ENCODE results near the gene DDX54. TPM values are rescaled to one million over a fixed set of nuclear protein-coding genes. Genes with fewer than 3 reads are reported as not detected.

Gene DDX54
- total RNA-seq, 1 experiment from 2014 or later = 151 TPM

DNA sequence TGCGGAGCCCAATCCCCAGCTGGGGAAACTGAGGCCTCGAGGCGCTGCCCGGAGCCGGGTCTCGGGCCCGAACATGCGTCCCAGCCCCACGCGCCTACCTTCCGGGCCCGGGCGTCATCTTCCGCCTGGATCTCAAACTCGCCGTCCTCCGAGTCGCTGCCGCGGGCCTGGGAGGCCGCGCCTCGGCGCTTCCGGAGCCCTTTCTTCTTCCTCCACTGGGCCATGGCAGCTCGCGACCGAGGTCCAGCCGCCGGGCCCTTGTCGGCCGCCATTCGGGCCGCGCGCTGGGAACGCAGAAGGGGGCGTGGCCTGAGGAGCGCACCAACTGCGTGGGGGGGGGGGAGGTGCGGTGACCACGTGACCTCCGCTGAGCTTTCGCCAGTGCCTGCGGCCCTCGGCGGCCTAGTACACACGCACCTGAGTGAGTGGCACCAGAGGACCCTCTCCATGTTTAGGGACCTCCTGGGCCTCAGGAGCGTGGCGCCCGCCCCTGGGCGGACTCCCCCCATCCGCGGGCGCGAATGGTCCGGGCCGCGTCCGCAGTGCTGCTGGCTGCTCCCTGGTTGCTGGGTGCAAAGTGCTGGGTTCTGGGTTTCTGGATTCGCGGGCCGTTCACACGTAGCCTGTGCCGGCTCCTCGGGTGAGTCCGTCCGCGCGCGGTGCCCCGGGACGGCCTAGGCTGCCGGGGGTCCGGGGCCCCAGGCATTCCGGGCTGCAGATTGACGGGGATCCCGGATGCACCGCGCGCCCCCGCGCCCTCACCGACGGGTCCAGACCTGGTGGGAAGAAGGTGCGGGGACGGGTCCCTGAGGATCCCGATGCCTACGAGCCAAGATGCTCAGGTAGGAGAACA lies at the start of gene DDX54, which contains the start of gene RITA1 (continued):
- no peak for TF ChIP-seq NR1H2 (CRISPR knock-in tag; IDR thresholded peaks at IDR 0.05)
- no peak for TF ChIP-seq FOXJ3 (CRISPR knock-in tag; IDR thresholded peaks at IDR 0.05; ENCODE audit: borderline replicate concordance)
- no peak for TF ChIP-seq GTF2I (CRISPR knock-in tag; conservative IDR thresholded peaks at IDR 0.05)
- 0 out of 2 replicates have a peak, but pooled peaks have one; percentile 68 for TF ChIP-seq ATF1 (CRISPR knock-in tag; IDR thresholded peaks at IDR 0.05)
- no peak for TF ChIP-seq NR2C2 (CRISPR knock-in tag; IDR thresholded peaks at IDR 0.05)
- TF ChIP-seq, protein P1, sequence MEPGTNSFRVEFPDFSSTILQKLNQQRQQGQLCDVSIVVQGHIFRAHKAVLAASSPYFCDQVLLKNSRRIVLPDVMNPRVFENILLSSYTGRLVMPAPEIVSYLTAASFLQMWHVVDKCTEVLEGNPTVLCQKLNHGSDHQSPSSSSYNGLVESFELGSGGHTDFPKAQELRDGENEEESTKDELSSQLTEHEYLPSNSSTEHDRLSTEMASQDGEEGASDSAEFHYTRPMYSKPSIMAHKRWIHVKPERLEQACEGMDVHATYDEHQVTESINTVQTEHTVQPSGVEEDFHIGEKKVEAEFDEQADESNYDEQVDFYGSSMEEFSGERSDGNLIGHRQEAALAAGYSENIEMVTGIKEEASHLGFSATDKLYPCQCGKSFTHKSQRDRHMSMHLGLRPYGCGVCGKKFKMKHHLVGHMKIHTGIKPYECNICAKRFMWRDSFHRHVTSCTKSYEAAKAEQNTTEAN (CRISPR knock-in tag; IDR thresholded peaks at IDR 0.05) = 0 out of 2 replicates have a peak, but pooled peaks have one; percentile 58
- TF ChIP-seq, protein P2, sequence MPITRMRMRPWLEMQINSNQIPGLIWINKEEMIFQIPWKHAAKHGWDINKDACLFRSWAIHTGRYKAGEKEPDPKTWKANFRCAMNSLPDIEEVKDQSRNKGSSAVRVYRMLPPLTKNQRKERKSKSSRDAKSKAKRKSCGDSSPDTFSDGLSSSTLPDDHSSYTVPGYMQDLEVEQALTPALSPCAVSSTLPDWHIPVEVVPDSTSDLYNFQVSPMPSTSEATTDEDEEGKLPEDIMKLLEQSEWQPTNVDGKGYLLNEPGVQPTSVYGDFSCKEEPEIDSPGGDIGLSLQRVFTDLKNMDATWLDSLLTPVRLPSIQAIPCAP (CRISPR knock-in tag; IDR thresholded peaks at IDR 0.05) = 0 out of 2 replicates have a peak, but pooled peaks have one; percentile 41
- 0 out of 2 replicates have a peak, but pooled peaks have one; percentile 74 for TF ChIP-seq NFE2L1 (CRISPR knock-in tag; IDR thresholded peaks at IDR 0.05)
- TF ChIP-seq ZNF317 (CRISPR knock-in tag; IDR thresholded peaks at IDR 0.05; ENCODE audit: borderline replicate concordance, low read depth) = peak; percentile 49; the same call in 1 of the 2 replicates
- TF ChIP-seq MXD4 (CRISPR knock-in tag; IDR thresholded peaks at IDR 0.05; ENCODE audit: borderline replicate concordance) = no peak
- TF ChIP-seq TEAD1 (CRISPR knock-in tag; IDR thresholded peaks at IDR 0.05) = peak; percentile 86; the same call in 1 of the 2 replicates
- TF ChIP-seq, protein P3, sequence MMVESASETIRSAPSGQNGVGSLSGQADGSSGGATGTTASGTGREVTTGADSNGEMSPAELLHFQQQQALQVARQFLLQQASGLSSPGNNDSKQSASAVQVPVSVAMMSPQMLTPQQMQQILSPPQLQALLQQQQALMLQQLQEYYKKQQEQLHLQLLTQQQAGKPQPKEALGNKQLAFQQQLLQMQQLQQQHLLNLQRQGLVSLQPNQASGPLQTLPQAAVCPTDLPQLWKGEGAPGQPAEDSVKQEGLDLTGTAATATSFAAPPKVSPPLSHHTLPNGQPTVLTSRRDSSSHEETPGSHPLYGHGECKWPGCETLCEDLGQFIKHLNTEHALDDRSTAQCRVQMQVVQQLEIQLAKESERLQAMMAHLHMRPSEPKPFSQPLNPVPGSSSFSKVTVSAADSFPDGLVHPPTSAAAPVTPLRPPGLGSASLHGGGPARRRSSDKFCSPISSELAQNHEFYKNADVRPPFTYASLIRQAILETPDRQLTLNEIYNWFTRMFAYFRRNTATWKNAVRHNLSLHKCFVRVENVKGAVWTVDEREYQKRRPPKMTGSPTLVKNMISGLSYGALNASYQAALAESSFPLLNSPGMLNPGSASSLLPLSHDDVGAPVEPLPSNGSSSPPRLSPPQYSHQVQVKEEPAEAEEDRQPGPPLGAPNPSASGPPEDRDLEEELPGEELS (CRISPR knock-in tag; IDR thresholded peaks at IDR 0.05) = 0 out of 2 replicates have a peak, but pooled peaks have one; percentile 74
- TF ChIP-seq CBFB (CRISPR knock-in tag; IDR thresholded peaks at IDR 0.05; ENCODE audit: low read depth) = peak; percentile 96; the same call in 1 of the 2 replicates
- no peak for TF ChIP-seq ZNF138 (CRISPR knock-in tag; conservative IDR thresholded peaks at IDR 0.05)
- peak; percentile 46 for TF ChIP-seq FOXP1 (CRISPR knock-in tag; IDR thresholded peaks at IDR 0.05; ENCODE audit: borderline replicate concordance)
- TF ChIP-seq SOX15 (CRISPR knock-in tag; IDR thresholded peaks at IDR 0.05) = no peak
- TF ChIP-seq SMAD3 (CRISPR knock-in tag; IDR thresholded peaks at IDR 0.05; ENCODE audit: borderline replicate concordance) = peak; percentile 80; the same call in 1 of the 2 replicates
- TF ChIP-seq E2F5 (CRISPR knock-in tag; IDR thresholded peaks at IDR 0.05) = peak; percentile 87
- no peak for TF ChIP-seq KAT7 (CRISPR knock-in tag; IDR thresholded peaks at IDR 0.05; ENCODE audit: borderline replicate concordance)
- no peak for TF ChIP-seq EMX1 (CRISPR knock-in tag; IDR thresholded peaks at IDR 0.05)
- TF ChIP-seq, protein P4, sequence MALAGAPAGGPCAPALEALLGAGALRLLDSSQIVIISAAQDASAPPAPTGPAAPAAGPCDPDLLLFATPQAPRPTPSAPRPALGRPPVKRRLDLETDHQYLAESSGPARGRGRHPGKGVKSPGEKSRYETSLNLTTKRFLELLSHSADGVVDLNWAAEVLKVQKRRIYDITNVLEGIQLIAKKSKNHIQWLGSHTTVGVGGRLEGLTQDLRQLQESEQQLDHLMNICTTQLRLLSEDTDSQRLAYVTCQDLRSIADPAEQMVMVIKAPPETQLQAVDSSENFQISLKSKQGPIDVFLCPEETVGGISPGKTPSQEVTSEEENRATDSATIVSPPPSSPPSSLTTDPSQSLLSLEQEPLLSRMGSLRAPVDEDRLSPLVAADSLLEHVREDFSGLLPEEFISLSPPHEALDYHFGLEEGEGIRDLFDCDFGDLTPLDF (CRISPR knock-in tag; IDR thresholded peaks at IDR 0.05) = no peak
- TF ChIP-seq ZNF121 (CRISPR knock-in tag; IDR thresholded peaks at IDR 0.05) = no peak
- peak; percentile 51; the same call in 1 of the 2 replicates for TF ChIP-seq FOXK1 (CRISPR knock-in tag; IDR thresholded peaks at IDR 0.05)
- TF ChIP-seq ZSCAN18 (CRISPR knock-in tag; IDR thresholded peaks at IDR 0.05) = no peak
- TF ChIP-seq AR (CRISPR knock-in tag; IDR thresholded peaks at IDR 0.05) = no peak
- 0 out of 2 replicates have a peak, but pooled peaks have one; percentile 55 for TF ChIP-seq ZNF263 (CRISPR knock-in tag; IDR thresholded peaks at IDR 0.05; ENCODE audit: low read depth)
- TF ChIP-seq ZBTB21 (CRISPR knock-in tag; IDR thresholded peaks at IDR 0.05; ENCODE audit: borderline replicate concordance) = peak; percentile 81; the same call in 1 of the 2 replicates
- 0 out of 2 replicates have a peak, but pooled peaks have one; percentile 4 for TF ChIP-seq ZNF232 (CRISPR knock-in tag; IDR thresholded peaks at IDR 0.05)
- no peak for TF ChIP-seq PRRX2 (CRISPR knock-in tag; IDR thresholded peaks at IDR 0.05)

Data from WTC11 (cell line).